ENCODE measurements around the gene LRIG1.

DNA sequence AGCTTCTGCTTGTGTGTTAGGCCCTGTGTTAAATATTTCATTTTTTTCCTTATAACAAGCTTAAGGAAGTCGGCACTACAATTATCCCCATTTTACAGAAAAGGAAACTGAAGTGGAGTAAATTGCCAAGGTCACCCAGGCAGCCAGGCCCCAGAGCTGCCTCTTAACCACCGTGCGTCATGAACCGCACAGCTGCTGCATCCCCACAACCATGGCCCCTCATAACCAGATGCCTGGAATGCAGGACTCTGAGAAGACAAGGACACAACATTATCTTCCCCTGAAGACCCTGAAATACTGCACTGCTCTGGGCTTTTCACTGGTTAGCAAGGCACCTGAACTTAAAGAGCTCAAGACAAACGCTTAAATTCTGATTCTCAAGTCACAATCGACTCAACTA is 14.6 kb downstream of the LRIG1 start:
- TF ChIP-seq, protein P1, sequence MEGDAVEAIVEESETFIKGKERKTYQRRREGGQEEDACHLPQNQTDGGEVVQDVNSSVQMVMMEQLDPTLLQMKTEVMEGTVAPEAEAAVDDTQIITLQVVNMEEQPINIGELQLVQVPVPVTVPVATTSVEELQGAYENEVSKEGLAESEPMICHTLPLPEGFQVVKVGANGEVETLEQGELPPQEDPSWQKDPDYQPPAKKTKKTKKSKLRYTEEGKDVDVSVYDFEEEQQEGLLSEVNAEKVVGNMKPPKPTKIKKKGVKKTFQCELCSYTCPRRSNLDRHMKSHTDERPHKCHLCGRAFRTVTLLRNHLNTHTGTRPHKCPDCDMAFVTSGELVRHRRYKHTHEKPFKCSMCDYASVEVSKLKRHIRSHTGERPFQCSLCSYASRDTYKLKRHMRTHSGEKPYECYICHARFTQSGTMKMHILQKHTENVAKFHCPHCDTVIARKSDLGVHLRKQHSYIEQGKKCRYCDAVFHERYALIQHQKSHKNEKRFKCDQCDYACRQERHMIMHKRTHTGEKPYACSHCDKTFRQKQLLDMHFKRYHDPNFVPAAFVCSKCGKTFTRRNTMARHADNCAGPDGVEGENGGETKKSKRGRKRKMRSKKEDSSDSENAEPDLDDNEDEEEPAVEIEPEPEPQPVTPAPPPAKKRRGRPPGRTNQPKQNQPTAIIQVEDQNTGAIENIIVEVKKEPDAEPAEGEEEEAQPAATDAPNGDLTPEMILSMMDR (IDR thresholded peaks at IDR 0.05; ENCODE audit: low read depth, low read length, poor library complexity, severe bottlenecking): no peak
- TF ChIP-seq EZH2phosphoT487 (IDR thresholded peaks at IDR 0.05; ENCODE audit: borderline replicate concordance, low read length): no peak
